GM12801 (cell line): ENCODE measurements around the gene SDF4.

Experiments used
- TF ChIP-seq, protein P1 (sequence below): IDR thresholded peaks from one replicate; pipeline ENCODE4 v1.5.1; 2011; ENCODE audit warnings: control low read depth; ENCODE audit not compliant: insufficient read length; ENCODE audit errors: extremely low read depth

Gene SDF4

DNA sequence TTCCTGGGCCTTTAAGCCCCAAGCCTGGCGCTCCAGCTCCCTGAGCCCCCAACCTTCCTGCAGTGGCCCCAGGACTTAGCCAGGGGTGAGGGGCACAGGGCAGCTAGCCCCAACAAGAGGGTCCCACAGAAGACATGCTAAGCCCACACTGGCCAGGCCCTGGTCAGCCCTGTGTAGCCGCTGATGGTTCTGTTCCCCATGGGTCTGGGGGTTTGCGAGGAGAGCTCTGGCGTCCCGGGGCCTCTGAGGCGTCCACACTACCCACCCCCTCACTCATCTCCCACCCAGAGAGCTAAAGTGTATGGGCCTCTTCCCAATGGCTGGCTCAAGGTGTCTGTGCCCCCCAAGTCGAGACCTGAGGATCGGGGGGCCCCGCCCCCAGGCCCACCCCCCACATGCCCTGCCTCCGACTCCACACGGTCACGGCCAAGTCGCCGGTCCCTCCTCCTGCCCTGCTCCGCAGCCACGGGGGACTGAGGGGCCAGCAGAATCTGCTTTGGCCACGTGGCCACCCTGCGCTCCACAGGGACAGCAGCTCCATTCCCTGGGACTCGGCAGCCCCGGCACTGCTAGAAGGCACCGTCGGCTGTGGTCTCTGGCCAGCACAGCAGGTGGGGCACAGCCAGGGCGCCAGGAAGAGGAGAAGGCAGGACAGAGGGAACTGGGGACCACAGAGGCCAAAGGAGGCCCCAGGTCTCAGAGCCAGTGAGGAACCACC lies 33.2 kb downstream of the SDF4 start:
- TF ChIP-seq, protein P1, sequence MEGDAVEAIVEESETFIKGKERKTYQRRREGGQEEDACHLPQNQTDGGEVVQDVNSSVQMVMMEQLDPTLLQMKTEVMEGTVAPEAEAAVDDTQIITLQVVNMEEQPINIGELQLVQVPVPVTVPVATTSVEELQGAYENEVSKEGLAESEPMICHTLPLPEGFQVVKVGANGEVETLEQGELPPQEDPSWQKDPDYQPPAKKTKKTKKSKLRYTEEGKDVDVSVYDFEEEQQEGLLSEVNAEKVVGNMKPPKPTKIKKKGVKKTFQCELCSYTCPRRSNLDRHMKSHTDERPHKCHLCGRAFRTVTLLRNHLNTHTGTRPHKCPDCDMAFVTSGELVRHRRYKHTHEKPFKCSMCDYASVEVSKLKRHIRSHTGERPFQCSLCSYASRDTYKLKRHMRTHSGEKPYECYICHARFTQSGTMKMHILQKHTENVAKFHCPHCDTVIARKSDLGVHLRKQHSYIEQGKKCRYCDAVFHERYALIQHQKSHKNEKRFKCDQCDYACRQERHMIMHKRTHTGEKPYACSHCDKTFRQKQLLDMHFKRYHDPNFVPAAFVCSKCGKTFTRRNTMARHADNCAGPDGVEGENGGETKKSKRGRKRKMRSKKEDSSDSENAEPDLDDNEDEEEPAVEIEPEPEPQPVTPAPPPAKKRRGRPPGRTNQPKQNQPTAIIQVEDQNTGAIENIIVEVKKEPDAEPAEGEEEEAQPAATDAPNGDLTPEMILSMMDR, result no peak

DNA sequence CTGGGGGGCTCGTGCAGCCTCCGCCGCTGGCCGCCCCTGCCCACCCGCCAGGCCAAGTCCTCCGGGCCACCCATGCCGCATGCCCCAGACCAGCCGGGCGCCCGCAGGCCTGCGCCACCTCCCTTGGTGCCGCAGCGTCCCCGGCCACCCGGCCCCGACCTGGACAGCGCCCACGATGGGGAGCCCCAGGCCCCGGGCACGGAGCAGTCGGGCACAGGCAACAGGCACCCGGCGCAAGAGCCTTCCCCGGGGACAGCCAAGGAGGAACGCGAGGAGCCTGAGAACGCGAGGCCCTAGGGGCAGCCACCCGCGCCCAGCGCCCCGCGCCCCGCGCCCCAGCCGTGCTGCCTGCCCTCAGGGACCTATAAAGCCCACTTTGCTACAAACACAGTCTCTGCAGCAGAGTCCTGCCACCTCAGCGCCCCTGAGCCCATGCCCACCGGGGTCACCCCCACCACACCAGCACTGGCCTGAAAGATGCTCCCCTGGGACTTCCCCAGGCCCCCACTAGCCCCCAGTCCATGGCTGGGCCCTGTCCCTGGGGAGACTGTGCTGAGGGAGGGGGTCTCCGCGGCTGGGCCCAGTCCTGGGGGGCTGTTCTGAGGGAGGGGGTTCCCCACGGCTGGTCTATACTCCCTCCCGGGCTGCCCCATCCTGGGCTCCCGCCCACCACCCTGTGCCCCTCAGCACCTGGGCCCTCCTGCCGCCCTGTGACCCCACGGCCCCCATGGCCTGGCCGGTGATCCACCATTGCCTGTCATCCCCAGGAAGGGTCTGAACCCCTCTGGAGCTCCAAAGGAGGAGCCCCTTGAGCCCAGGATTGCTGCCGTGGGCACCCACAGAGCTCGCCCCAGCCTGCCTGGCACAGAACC lies 34.0 kb downstream of the SDF4 start:
- TF ChIP-seq, protein P1, result no peak

DNA sequence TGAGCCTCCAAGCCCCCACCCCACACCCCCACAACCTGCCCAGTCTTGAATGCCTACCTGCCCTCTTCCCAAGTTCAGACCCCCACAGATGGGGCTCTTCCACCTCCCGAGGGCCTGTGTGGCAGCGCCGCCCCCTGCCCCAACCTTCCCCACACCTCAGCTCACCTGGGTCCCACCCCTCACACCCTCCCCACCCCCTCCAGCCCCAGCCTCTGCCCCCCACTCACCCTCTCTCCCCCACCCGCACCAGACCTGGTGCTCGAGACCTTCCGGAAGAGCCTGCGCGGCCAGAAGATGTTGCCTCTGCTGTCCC lies 34.7 kb downstream of the SDF4 start:
- TF ChIP-seq, protein P1, result no peak

DNA sequence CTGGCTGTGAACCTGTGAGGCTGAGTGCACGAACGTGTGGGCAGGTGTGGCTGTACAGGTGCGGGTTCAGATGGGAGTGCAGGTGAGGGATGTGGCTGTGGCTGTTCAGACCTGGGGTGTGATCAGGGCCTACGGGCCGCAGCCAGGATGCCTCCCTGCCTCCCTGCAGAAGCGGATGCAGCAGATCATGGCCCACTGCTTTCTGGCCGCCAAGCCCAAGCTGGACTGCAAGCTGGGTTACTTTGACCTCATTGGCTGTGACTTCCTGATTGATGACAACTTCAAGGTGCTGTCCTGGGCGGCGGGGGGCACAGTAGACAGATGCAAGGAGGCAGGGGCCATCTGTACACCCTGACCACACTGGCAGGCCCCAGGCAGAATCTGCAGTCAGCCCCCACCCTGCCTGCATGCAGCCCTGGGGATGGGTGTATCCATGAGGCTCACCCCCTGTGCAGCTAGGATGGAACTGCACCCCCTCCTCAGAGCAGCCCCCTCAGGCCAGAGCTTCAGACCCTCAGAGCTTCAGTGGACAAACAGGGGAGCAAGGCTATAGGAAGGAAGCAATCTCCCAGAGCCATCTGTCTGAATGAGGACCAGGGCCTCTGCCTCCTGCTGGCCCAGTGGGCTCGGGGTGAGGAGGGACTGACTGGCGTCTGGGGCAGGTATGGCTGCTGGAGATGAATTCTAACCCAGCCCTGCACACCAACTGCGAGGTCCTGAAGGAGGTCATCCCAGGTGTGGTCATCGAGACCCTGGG lies 35.2 kb downstream of the SDF4 start:
- TF ChIP-seq, protein P1, result no peak

DNA sequence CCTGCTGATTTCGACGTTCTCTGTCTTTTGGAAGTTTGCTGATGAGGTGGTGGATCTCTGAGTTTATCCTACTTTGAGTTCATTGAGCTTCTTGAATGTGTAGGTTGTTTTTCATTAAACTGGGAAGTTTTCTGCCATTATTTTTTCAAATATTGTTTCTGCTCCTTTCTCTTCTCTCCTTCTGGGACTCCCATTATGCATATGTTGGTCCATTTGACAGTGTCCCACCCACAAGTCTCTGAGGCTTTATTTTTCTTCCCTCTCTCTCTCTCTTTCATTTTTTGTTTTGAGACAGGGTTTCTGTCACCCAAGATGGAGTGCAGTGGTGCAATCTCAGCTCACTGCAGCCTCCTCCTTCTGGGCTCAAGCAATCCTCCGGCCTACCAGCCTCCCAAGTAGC lies 37.1 kb downstream of the SDF4 start:
- TF ChIP-seq, protein P1, result no peak

DNA sequence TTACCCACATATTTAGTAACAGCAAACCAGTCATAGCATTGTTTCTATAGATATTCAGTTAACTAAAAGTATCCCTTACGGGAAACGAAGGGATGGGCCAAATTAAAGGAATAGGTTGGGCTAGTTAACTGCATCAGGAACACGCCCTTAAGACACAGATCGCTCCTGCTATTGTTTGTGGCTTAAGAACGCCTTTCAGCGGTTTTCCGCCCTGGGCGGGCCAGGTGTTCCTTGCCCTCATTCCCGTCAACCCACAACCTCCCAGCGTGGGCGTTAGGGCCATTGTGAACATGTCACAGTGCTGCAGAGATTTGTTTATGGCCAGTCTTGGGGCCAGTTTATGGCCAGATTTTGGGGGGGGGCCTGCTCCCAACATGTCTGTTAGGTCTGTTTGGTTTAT lies 40.1 kb downstream of the SDF4 start:
- TF ChIP-seq, protein P1, result no peak

DNA sequence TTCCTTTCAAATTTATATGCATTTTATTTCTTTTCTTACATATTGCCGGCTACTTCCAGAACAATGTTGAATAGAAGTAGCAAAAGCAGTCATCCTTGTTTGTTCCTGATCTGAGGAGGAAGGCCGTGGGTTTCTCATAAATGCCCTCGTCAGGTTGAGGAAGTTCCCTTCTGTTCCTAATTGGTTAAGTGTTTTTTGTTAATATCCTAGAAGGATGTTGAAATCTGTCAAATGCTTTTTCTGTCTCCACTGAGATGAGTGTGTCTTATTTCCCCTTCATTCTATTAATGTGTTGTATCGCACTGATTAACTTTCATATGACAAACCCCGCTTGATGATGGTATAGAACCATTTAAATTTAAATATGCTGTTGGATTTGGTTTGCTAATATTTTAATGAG lies 42.7 kb downstream of the SDF4 start:
- TF ChIP-seq, protein P1, result no peak
